Measurements from ENCODE around the gene OVCH1. TPM values are rescaled to one million over a fixed set of nuclear protein-coding genes. Genes with fewer than 3 reads are reported as not detected.

The OVCH1 gene
- total and polyA plus RNA-seq, 9 of the 15 experiments (the other 6 are each of a cell fraction or from before 2014, with no cell fraction given): not detected

DNA sequence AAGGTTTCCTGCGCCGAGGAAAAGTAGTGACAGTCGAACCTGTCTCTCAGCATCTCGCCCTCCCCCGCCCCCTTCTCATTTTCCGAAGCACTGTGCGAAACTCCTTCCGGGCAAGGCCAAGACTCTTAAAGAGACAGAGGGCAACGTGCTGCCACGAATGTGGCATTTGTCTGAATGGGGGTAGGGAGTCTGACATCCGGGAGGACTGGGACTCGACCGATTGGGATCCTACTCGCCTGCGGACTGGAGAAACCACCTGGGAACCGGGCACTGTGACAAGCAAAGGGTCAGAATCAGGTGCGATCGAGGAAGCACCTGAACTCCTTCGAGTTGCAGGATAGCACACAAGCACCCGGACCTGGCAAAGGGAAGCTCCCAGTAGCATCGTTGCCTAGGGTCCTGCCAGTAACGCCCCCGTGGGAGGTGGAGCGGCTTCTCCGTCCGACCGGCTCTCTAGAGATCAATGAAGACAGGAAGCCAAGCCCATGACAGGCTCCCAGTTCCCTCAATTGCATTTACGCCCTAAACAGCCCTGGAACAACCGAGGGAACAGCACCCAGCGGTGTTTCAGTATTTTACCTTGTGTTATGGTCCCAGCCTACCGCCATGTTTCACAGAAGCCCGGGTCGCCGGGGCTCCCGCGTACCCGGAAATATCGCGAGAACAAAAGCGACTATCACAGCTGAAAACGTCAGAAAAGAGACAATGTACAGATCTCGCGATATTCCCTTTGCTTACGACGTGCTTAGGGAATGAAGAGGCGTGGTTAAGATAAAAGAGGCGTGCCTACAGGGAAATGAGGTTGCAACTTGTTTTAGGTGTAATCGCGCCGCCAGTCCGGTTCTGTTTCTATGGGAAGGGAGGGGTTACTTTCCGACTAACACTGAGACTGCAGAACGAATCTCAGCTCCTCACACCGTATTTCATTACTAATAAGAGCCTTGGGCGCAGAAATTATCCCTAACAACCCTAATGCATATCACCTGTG is 116.7 kb downstream of the OVCH1 start, which contains the start of gene ERGIC2 (continued):
- TF ChIP-seq, protein P1, sequence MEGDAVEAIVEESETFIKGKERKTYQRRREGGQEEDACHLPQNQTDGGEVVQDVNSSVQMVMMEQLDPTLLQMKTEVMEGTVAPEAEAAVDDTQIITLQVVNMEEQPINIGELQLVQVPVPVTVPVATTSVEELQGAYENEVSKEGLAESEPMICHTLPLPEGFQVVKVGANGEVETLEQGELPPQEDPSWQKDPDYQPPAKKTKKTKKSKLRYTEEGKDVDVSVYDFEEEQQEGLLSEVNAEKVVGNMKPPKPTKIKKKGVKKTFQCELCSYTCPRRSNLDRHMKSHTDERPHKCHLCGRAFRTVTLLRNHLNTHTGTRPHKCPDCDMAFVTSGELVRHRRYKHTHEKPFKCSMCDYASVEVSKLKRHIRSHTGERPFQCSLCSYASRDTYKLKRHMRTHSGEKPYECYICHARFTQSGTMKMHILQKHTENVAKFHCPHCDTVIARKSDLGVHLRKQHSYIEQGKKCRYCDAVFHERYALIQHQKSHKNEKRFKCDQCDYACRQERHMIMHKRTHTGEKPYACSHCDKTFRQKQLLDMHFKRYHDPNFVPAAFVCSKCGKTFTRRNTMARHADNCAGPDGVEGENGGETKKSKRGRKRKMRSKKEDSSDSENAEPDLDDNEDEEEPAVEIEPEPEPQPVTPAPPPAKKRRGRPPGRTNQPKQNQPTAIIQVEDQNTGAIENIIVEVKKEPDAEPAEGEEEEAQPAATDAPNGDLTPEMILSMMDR (IDR thresholded peaks at IDR 0.05 in 2 of 3, conservative IDR thresholded peaks at IDR 0.05 in 1 of 3; ENCODE audit: insufficient read depth in 2 of 3, low read depth in 1 of 3, low read length in 3 of 3): peak in 1 of 3 experiments; percentile 24; a peak in 1 of 6 replicates
- peak; percentile 97; the same call in 1 of the 2 replicates for TF ChIP-seq BRCA1 (IDR thresholded peaks at IDR 0.05)
- no peak for TF ChIP-seq BRCA1 (CRISPR knock-in tag; IDR thresholded peaks at IDR 0.05)
- TF ChIP-seq, protein P2, sequence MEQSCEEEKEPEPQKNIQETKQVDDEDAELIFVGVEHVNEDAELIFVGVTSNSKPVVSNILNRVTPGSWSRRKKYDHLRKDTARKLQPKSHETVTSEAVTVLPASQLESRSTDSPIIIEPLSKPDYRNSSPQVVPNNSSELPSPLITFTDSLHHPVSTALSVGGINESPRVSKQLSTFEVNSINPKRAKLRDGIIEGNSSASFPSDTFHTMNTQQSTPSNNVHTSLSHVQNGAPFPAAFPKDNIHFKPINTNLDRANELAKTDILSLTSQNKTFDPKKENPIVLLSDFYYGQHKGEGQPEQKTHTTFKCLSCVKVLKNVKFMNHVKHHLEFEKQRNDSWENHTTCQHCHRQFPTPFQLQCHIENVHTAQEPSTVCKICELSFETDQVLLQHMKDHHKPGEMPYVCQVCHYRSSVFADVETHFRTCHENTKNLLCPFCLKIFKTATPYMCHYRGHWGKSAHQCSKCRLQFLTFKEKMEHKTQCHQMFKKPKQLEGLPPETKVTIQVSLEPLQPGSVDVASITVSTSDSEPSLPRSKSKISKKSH (CRISPR knock-in tag; IDR thresholded peaks at IDR 0.05): no peak
- no peak for TF ChIP-seq ZKSCAN8 (CRISPR knock-in tag; IDR thresholded peaks at IDR 0.05)
- no peak for TF ChIP-seq PHB2 (IDR thresholded peaks at IDR 0.05; ENCODE audit: low read depth)
- TF ChIP-seq KLF6 (CRISPR knock-in tag; IDR thresholded peaks at IDR 0.05; ENCODE audit: borderline replicate concordance): no peak
- TF ChIP-seq, protein P3, sequence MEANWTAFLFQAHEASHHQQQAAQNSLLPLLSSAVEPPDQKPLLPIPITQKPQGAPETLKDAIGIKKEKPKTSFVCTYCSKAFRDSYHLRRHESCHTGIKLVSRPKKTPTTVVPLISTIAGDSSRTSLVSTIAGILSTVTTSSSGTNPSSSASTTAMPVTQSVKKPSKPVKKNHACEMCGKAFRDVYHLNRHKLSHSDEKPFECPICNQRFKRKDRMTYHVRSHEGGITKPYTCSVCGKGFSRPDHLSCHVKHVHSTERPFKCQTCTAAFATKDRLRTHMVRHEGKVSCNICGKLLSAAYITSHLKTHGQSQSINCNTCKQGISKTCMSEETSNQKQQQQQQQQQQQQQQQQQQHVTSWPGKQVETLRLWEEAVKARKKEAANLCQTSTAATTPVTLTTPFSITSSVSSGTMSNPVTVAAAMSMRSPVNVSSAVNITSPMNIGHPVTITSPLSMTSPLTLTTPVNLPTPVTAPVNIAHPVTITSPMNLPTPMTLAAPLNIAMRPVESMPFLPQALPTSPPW (CRISPR knock-in tag; IDR thresholded peaks at IDR 0.05): peak; percentile 60; the same call in 1 of the 2 replicates
- TF ChIP-seq CHD2 (IDR thresholded peaks at IDR 0.05; ENCODE audit: low read depth, low read length): peak; percentile 99
- no peak for TF ChIP-seq EP300 (IDR thresholded peaks at IDR 0.05; ENCODE audit: low read length)
- TF ChIP-seq SREBF2 (CRISPR knock-in tag; IDR thresholded peaks at IDR 0.05): no peak
- TF ChIP-seq NFXL1 (CRISPR knock-in tag; IDR thresholded peaks at IDR 0.05): no peak
- TF ChIP-seq, protein P4, sequence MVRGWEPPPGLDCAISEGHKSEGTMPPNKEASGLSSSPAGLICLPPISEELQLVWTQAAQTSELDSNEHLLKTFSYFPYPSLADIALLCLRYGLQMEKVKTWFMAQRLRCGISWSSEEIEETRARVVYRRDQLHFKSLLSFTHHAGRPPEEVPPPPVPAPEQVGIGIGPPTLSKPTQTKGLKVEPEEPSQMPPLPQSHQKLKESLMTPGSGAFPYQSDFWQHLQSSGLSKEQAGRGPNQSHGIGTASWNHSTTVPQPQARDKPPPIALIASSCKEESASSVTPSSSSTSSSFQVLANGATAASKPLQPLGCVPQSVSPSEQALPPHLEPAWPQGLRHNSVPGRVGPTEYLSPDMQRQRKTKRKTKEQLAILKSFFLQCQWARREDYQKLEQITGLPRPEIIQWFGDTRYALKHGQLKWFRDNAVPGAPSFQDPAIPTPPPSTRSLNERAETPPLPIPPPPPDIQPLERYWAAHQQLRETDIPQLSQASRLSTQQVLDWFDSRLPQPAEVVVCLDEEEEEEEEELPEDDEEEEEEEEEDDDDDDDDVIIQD (CRISPR knock-in tag; IDR thresholded peaks at IDR 0.05): no peak
- TF ChIP-seq ZNF232 (CRISPR knock-in tag; IDR thresholded peaks at IDR 0.05): no peak
- no peak for TF ChIP-seq TARDBP (IDR thresholded peaks at IDR 0.05)
- TF ChIP-seq CHD1 (IDR thresholded peaks at IDR 0.05; ENCODE audit: low read length): peak; percentile 33
- TF ChIP-seq MYBL2 (IDR thresholded peaks at IDR 0.05; ENCODE audit: low read depth): no peak
- no peak for TF ChIP-seq MYBL2 (CRISPR knock-in tag; IDR thresholded peaks at IDR 0.05; ENCODE audit: borderline replicate concordance)
- peak; percentile 46 for TF ChIP-seq ELF1 (tag; IDR thresholded peaks at IDR 0.05)

Measured in K562 (cell line).